H1 (cell line): Measurements from ENCODE around the gene CD300LB. TPM values are rescaled to one million over a fixed set of nuclear protein-coding genes. Genes with fewer than 3 reads are reported as not detected.

Source experiments
- CTCF ChIA-PET: fragments of 300-600 bp; sonication (Branson Sonifier 250); formaldehyde crosslinking; loops from one replicate; lab custom pipeline; 2021; ENCODE audit not compliant: partially characterized antibody; lab: Charles Lee
- POLR2A ChIA-PET: fragments of 300-600 bp; sonication (Branson Sonifier 250); formaldehyde crosslinking; loops from one replicate; lab custom pipeline; 2021; ENCODE audit warnings: inconsistent platforms; ENCODE audit not compliant: partially characterized antibody; lab: Charles Lee
- DNase-seq, 2 experiments: peaks; one replicate each; pipeline versions ENCODE4 v3.0.0 to v3.0.0-alpha.2; 2010 to 2022; ENCODE audit warnings: low spot score in 2 of 2, low read depth in 1 of 2, mixed read lengths in 1 of 2
- FAIRE-seq: peaks from 2 replicates; lab custom pipeline; 2011; peaks lifted over from hg19 to GRCh38; lab: Jason Lieb, UNC
- H2AFZ ChIP-seq: 2 replicates; pipeline ENCODE4 v1.8.1; 2012; ENCODE audit warnings: low read length, inconsistent platforms
- H2AK5ac ChIP-seq: 2 replicates; pipeline ENCODE4 v1.6.1; 2013; ENCODE audit warnings: low read depth, low read length
- H2BK120ac ChIP-seq: replicated peaks from 2 replicates; pipeline ENCODE3; 2013; ENCODE audit warnings: low read depth, low read length, inconsistent platforms
- H2BK12ac ChIP-seq: 2 replicates; pipeline ENCODE4 v1.6.1; 2013; ENCODE audit warnings: low read depth, low read length
- H2BK15ac ChIP-seq: 2 replicates; pipeline ENCODE4 v1.6.1; 2013; ENCODE audit warnings: low read length
- H2BK20ac ChIP-seq: 2 replicates; pipeline ENCODE4 v1.6.1; 2013; ENCODE audit warnings: low read length
- H2BK5ac ChIP-seq: 2 replicates; pipeline ENCODE4 v1.6.1; 2013; ENCODE audit warnings: low read depth, low read length
- H3K14ac ChIP-seq: 2 replicates; pipeline ENCODE4 v1.6.1; 2013; ENCODE audit warnings: inconsistent platforms; ENCODE audit not compliant: insufficient read length
- H3K18ac ChIP-seq: 2 replicates; pipeline ENCODE4 v1.6.1; 2013; ENCODE audit warnings: low read length; ENCODE audit errors: extremely low read depth
- H3K23ac ChIP-seq: 2 replicates; pipeline ENCODE4 v1.6.1; 2013; ENCODE audit warnings: inconsistent platforms; ENCODE audit not compliant: insufficient read length
- H3K23me2 ChIP-seq: 2 replicates; pipeline ENCODE4 v1.6.1; 2013; ENCODE audit warnings: low read depth, low read length
- H3K27ac ChIP-seq: 2 replicates; pipeline ENCODE4 v1.6.1; 2011; ENCODE audit warnings: low read depth, low read length, inconsistent platforms
- H3K27me3 ChIP-seq, 4 experiments: replicated peaks in 1 of 4; 1 replicate in 1 of 4; 2 replicates in 3 of 4; pipeline versions ENCODE4 v1.6.1 to v1.8.1; 2011 to 2013; ENCODE audit warnings: low read length in 3 of 4, mild to moderate bottlenecking in 3 of 4, inconsistent platforms in 2 of 4, mixed read lengths in 2 of 4, moderate library complexity in 1 of 4; ENCODE audit not compliant: control insufficient read depth in 3 of 4, insufficient read depth in 3 of 4; ENCODE audit errors: extremely low read depth in 1 of 4
- H3K36me3 ChIP-seq, 4 experiments: 2 replicates each; pipeline versions ENCODE4 v1.6.1 to v1.8.1; 2011 to 2013; ENCODE audit warnings: mild to moderate bottlenecking in 4 of 4, low read length in 3 of 4, moderate library complexity in 2 of 4, control low read depth in 1 of 4, inconsistent platforms in 1 of 4; ENCODE audit not compliant: insufficient read depth in 4 of 4, control insufficient read depth in 2 of 4
- H3K4ac ChIP-seq: replicated peaks from 2 replicates; pipeline ENCODE3; 2013; ENCODE audit warnings: low read length, low read depth, mixed read lengths, inconsistent platforms; ENCODE audit not compliant: insufficient read length
- H3K4me1 ChIP-seq, 4 experiments: replicated peaks in 1 of 4; 1 replicate in 1 of 4; 2 replicates in 3 of 4; pipeline versions ENCODE4 v1.6.1 to v1.8.1; 2011 to 2013; ENCODE audit warnings: low read length in 3 of 4, inconsistent platforms in 2 of 4, mixed read lengths in 1 of 4; ENCODE audit not compliant: insufficient read depth in 4 of 4, control insufficient read depth in 3 of 4
- H3K4me2 ChIP-seq, 2 experiments: 2 replicates each; pipeline versions ENCODE4 v1.6.1 to v1.8.1; 2011 to 2013; ENCODE audit warnings: low read depth in 2 of 2, low read length in 2 of 2, control low read depth in 1 of 2, inconsistent platforms in 1 of 2, mild to moderate bottlenecking in 1 of 2; ENCODE audit not compliant: insufficient read depth in 1 of 2
- H3K4me3 ChIP-seq, 4 experiments: fragments of 200-600, 300-600 bp in 1 of 4; sonication (generic), shearing (Covaris generic), sonication (Bioruptor Twin) in 1 of 4; 2 replicates each; pipeline versions ENCODE4 v1.5.1 to v1.8.1; 2011 to 2016; ENCODE audit warnings: low read length in 4 of 4, low read depth in 3 of 4, control low read depth in 2 of 4, inconsistent platforms in 2 of 4, mild to moderate bottlenecking in 2 of 4, mixed read lengths in 1 of 4, moderate library complexity in 1 of 4; ENCODE audit not compliant: insufficient read depth in 2 of 4; ENCODE audit errors: extremely low read depth in 1 of 4
- H3K56ac ChIP-seq: replicated peaks from 2 replicates; pipeline ENCODE3; 2013; ENCODE audit warnings: low read depth, mild to moderate bottlenecking, mixed read lengths, low read length, inconsistent platforms; ENCODE audit not compliant: insufficient read length
- H3K79me1 ChIP-seq: 2 replicates; pipeline ENCODE4 v1.6.1; 2013; ENCODE audit warnings: low read depth, low read length, control low read depth
- H3K79me2 ChIP-seq, 2 experiments: 2 replicates each; pipeline versions ENCODE4 v1.6.1 to v1.8.1; 2012 to 2013; ENCODE audit warnings: low read length in 2 of 2, mild to moderate bottlenecking in 2 of 2, inconsistent platforms in 1 of 2; ENCODE audit not compliant: insufficient read depth in 2 of 2, control insufficient read depth in 1 of 2
- H3K9ac ChIP-seq, 4 experiments: replicated peaks in 1 of 4; 1 replicate in 1 of 4; 2 replicates in 3 of 4; pipeline versions ENCODE4 v1.6.1 to v1.8.1; 2011 to 2013; ENCODE audit warnings: low read depth in 3 of 4, low read length in 3 of 4, control low read depth in 2 of 4, mild to moderate bottlenecking in 2 of 4, moderate library complexity in 2 of 4, inconsistent platforms in 1 of 4; ENCODE audit errors: extremely low read depth in 1 of 4
- H3K9me3 ChIP-seq, 2 experiments: 2 replicates each; pipeline versions ENCODE4 v1.6.1 to v1.8.1; 2012 to 2013; ENCODE audit warnings: mild to moderate bottlenecking in 2 of 2, moderate library complexity in 2 of 2, control low read depth in 1 of 2, inconsistent platforms in 1 of 2, low read depth in 1 of 2, low read length in 1 of 2, mixed read lengths in 1 of 2; ENCODE audit not compliant: insufficient read depth in 2 of 2
- H4K20me1 ChIP-seq, 2 experiments: replicated peaks in 1 of 2; 2 replicates each; pipeline versions ENCODE3 to v1.8.1; 2011 to 2013; ENCODE audit warnings: inconsistent platforms in 2 of 2, low read length in 2 of 2, mild to moderate bottlenecking in 1 of 2; ENCODE audit not compliant: insufficient read depth in 2 of 2, control insufficient read depth in 1 of 2
- H4K5ac ChIP-seq: 2 replicates; pipeline ENCODE4 v1.6.1; 2013; ENCODE audit warnings: low read length, low read depth, mixed read lengths, inconsistent platforms; ENCODE audit not compliant: insufficient read length
- H4K8ac ChIP-seq: 2 replicates; pipeline ENCODE4 v1.8.0; 2013; ENCODE audit warnings: mild to moderate bottlenecking, moderate library complexity, low read length, inconsistent platforms; ENCODE audit not compliant: insufficient read depth; ENCODE audit errors: extremely low read depth
- H4K91ac ChIP-seq: replicated peaks from 2 replicates; pipeline ENCODE3; 2013; ENCODE audit warnings: low read length, mixed read lengths, inconsistent platforms; ENCODE audit not compliant: insufficient read length
- ASH2L ChIP-seq: fragments of 200-600, 300-600 bp; sonication (generic); IDR thresholded peaks from one replicate; pipeline ENCODE4 v1.7.1; 2017; ENCODE audit warnings: low read length
- CREB1 ChIP-seq: IDR thresholded peaks from 2 replicates; pipeline ENCODE4 v1.6.1; 2012; ENCODE audit warnings: inconsistent platforms
- CTCF ChIP-seq, 3 experiments: IDR thresholded peaks; 1 replicate in 2 of 3; 2 replicates in 1 of 3; pipeline versions ENCODE4 v1.5.1 to v1.6.1; 2011; ENCODE audit warnings: low read length in 3 of 3, mild to moderate bottlenecking in 3 of 3, inconsistent platforms in 2 of 3, low read depth in 1 of 3, moderate library complexity in 1 of 3; ENCODE audit not compliant: insufficient read depth in 1 of 3; ENCODE audit errors: control extremely low read depth in 1 of 3
- EP300 ChIP-seq, 2 experiments: IDR thresholded peaks; 1 replicate in 1 of 2; 2 replicates in 1 of 2; pipeline ENCODE4 v1.6.1; 2011 to 2012; ENCODE audit warnings: low read depth in 2 of 2, low read length in 2 of 2, mild to moderate bottlenecking in 2 of 2, borderline replicate concordance in 1 of 2, inconsistent platforms in 1 of 2, moderate library complexity in 1 of 2
- HDAC2 ChIP-seq, 2 experiments: fragments of 300-600 bp in 1 of 2; sonication (generic) in 1 of 2; IDR thresholded peaks; 2 replicates each; pipeline ENCODE4 v1.6.1; 2011 to 2012; ENCODE audit warnings: low read depth in 2 of 2, low read length in 2 of 2, mild to moderate bottlenecking in 2 of 2, moderate library complexity in 2 of 2, borderline replicate concordance in 1 of 2, inconsistent platforms in 1 of 2
- SUZ12 ChIP-seq: fragments of 200-600 bp; sonication (generic); IDR thresholded peaks from 2 replicates; pipeline ENCODE4 v1.6.1; 2012; ENCODE audit warnings: mild to moderate bottlenecking, inconsistent platforms, low read length, moderate library complexity, mixed read lengths
- TEAD4 ChIP-seq: IDR thresholded peaks from 2 replicates; pipeline ENCODE4 v1.6.1; 2012; ENCODE audit warnings: low read depth, low read length, inconsistent platforms, mixed read lengths
- USF2 ChIP-seq: IDR thresholded peaks from 2 replicates; pipeline ENCODE4 v1.6.1; 2011; ENCODE audit warnings: low read length, improper control_type of control experiment
- ZNF274 ChIP-seq: IDR thresholded peaks from 2 replicates; pipeline ENCODE4 v1.7.0; 2012; ENCODE audit warnings: low read length, borderline replicate concordance; ENCODE audit errors: extremely low read depth
- WGBS, 2 experiments: shearing (Covaris generic) in 1 of 2; methylation state at CpG; one replicate each; pipeline versions ENCODE4 v1.1.6 to v1.1.7; 2013 to 2015; ENCODE audit warnings: low lambda C conversion rate in 2 of 2, mixed read lengths in 2 of 2, inconsistent platforms in 1 of 2, low coverage in 1 of 2, missing lambda C conversion rate in 1 of 2; ENCODE audit not compliant: insufficient replicate concordance in 2 of 2, insufficient coverage in 1 of 2, insufficient read length in 1 of 2; ENCODE audit errors: extremely low coverage in 1 of 2, missing lambda C conversion rate in 1 of 2; 5-methylcytosine and 5-hydroxymethylcytosine counted together
- polyA plus RNA-seq, 7 experiments: library from polyadenylated mRNA; depleted of rRNA in 3 of 7; stranded (reverse) in 5 of 7; unstranded in 2 of 7; fragments of >200 nt in 5 of 7; fragments of 200-250 nt in 2 of 7; gene quantifications; 1 replicate in 5 of 7; 2 replicates in 1 of 7; 4 replicates in 1 of 7; pipeline versions ENCODE4 v1.2.1 to v1.2.3, GENCODE V29; 2011 to 2013; ENCODE audit warnings: missing spikeins in 2 of 7, mixed read lengths in 2 of 7
- total RNA-seq: library from RNA; stranded (reverse); fragmentation: NEBNext Ultra II Directional; extraction: Animal tissue kit (Norgen Biotek cat#: 25700); gene quantifications from 2 replicates; pipeline ENCODE4 v1.2.1, GENCODE V29; 2021

CD300LB gene
- total and polyA plus RNA-seq, 2 of the 8 experiments (the other 6 are each of a cell fraction or from before 2014, with no cell fraction given) = not detected

- Histone ChIP-seq H3K9ac (no peak overlapping the region), H3K4me2 (no peak overlapping the region), H4K91ac (no peak overlapping the region), H3K14ac (no peak overlapping the region), H3K4me1 (no peaks in the 10 kb centered on the region), H3K23ac (no peak overlapping the region), H3K27me3 (no peaks in the 10 kb centered on the region; a peak in 1 of 7 replicates), H2AFZ (no peak overlapping the region), H2BK15ac (no peak overlapping the region), H3K23me2 (0 out of 2 replicates have a peak, but pooled peaks cover 2% of the 10 kb centered on the region), H3K36me3 (no peaks in the 10 kb centered on the region), H4K8ac (no peak overlapping the region), H4K5ac (no peak overlapping the region), H3K4ac (no peak overlapping the region), H4K20me1 (peaks cover 0 to 2% of the 10 kb centered on the region in 2 experiments), H2BK12ac (no peak overlapping the region), H2BK5ac (no peak overlapping the region), H2BK120ac (no peak overlapping the region), H3K18ac (no peak overlapping the region), H3K79me1 (no peaks in the 10 kb centered on the region; the same call in 1 of the 2 replicates), H2BK20ac (no peak overlapping the region), H3K9me3 (no peaks in the 10 kb centered on the region), H3K79me2 (no peaks in the 10 kb centered on the region), H2AK5ac (no peak overlapping the region), H3K27ac (no peak overlapping the region), H3K4me3 (no peak overlapping the region), H3K56ac (no peak overlapping the region)
- CTCF ChIA-PET = no interaction called here
- WGBS, 2 experiments = 94% methylated on average over 7 of the region's 7 CpGs; no CpG with 5 or more reads in 1 of the 2 experiments
- DNase-seq (no peak), FAIRE-seq (no peak)
- POLR2A ChIA-PET = no interaction called here
- no peak for TF ChIP-seq ZNF274
- TF ChIP-seq USF2 = no peak
- no peak for TF ChIP-seq ASH2L
- TF ChIP-seq HDAC2 (IDR thresholded peaks at IDR 0.05; ENCODE audit: borderline replicate concordance in 1 of 2, low read depth in 2 of 2, low read length in 2 of 2) = no peak
- no peak for TF ChIP-seq CREB1
- no peak for TF ChIP-seq EP300 (IDR thresholded peaks at IDR 0.05; ENCODE audit: borderline replicate concordance in 1 of 2, low read depth in 2 of 2, low read length in 2 of 2)
- TF ChIP-seq SUZ12 = no peak
- no peak for TF ChIP-seq TEAD4
- no peak for TF ChIP-seq CTCF (IDR thresholded peaks at IDR 0.05; ENCODE audit: control extremely low read depth in 1 of 3, insufficient read depth in 1 of 3, low read depth in 1 of 3, low read length in 3 of 3)
These were observed 15.3 kb upstream of the CD300LB start for GRCh38 chr17:74546586-74546985.
